OCI-LY1 (cell line): ENCODE data around the gene MSX1.

Experiments used
- EZH2 ChIP-seq: fragments of 200-600 bp; sonication (generic), shearing (Covaris generic); IDR thresholded peaks from 2 replicates; pipeline ENCODE4 v1.8.0; 2017; ENCODE audit warnings: borderline replicate concordance, mixed run types, mild to moderate bottlenecking, antibody characterized with exemption, low read length, moderate library complexity, mixed read lengths
- TF ChIP-seq, protein P1 (sequence below): fragments of 200-600 bp; sonication (generic), shearing (Covaris generic); IDR thresholded peaks from 2 replicates; pipeline ENCODE4 v1.5.1; 2017; ENCODE audit warnings: mild to moderate bottlenecking, antibody characterized with exemption, low read length, moderate library complexity, mixed read lengths

DNA sequence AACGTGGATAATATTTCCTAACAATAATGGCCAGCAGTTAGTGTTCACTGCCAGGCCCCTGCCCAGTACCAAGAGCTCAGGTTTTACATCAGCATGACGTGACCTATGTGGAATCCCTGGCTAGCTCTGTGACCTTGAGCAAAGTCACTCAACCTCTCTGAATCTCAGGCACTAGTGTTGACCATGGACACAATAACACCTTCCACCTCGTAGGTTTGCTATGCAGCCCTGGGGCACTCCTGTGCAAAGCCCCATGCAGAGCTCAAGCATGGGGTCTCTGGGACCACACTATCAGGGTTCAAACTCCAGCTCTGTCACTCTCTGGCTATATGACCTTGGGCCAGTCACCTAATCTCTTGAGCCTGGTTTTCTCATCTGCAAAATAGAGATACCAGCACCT is 38.7 kb upstream of the MSX1 start:
- TF ChIP-seq, protein P1, sequence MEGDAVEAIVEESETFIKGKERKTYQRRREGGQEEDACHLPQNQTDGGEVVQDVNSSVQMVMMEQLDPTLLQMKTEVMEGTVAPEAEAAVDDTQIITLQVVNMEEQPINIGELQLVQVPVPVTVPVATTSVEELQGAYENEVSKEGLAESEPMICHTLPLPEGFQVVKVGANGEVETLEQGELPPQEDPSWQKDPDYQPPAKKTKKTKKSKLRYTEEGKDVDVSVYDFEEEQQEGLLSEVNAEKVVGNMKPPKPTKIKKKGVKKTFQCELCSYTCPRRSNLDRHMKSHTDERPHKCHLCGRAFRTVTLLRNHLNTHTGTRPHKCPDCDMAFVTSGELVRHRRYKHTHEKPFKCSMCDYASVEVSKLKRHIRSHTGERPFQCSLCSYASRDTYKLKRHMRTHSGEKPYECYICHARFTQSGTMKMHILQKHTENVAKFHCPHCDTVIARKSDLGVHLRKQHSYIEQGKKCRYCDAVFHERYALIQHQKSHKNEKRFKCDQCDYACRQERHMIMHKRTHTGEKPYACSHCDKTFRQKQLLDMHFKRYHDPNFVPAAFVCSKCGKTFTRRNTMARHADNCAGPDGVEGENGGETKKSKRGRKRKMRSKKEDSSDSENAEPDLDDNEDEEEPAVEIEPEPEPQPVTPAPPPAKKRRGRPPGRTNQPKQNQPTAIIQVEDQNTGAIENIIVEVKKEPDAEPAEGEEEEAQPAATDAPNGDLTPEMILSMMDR: no peak
- TF ChIP-seq EZH2: no peak
